ENCODE results near the gene PELI2. TPM values are rescaled to one million over a fixed set of nuclear protein-coding genes. Genes with fewer than 3 reads are reported as not detected.

PELI2 gene
- total RNA-seq, 1 donor from 2014 or later: 1.8 TPM

DNA sequence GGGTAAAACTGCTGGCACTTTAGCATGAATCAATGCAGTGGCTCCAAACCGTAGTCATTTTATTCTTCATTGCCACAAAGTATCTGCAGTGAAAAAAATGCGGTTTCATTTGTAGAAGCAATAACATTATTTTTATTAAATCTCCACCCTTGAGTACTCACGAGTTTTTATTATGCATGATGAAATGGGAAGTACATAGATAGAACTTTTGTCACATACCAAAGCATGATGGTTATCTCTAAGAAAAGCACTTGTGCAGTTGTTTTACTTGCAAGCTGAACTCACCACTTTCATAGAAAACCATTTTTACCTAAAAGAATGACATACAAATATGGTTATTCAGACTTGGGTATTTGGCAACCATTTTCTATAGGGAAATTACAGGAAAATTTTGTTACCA lies 90.3 kb downstream of the PELI2 start:
- no peak for ATAC-seq

DNA sequence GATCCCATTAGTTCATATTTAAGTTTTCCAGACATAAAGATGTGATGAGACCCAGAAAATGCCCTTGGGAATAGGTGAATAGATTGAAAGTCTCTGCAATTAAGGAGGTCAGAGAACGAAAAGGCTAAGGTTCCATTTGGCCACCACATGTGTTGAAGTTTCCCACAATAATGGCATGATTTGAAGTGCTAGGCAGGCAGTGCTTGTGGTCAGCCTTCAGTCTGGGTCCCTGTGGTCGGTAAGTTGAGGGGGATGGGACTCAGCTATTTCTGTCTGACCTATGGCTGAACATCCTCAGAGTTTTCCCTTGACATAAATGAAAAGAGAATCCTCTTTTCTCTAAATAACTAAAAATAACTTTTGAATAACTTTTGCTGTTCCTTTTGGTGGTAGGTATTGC lies 92.4 kb downstream of the PELI2 start:
- no peak for ATAC-seq

GRCh38 chr14:56211084-56211483 lies 92.9 kb downstream of the PELI2 start:
- ATAC-seq: no peak

GRCh38 chr14:56211844-56212243 lies 93.6 kb downstream of the PELI2 start:
- ATAC-seq: no peak

DNA sequence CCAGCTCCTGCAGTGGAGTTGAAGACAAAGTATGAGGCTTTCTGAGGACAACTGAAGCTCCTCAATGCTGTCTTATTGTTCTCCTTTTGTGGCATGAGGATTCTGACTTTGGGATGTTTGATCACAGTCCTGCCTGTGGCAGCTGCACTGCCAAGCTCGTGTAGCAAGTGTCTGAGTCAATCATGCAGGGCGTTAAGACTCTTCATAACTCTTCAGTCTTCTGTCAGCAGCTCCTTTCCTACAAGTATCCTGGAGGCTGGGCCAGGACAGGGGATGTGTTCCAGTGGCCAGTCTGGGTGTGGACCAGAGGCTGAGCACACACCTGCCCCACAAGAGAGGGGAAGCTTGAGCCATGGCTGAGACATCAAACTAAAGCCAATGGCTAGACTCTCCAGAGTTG lies 94.3 kb downstream of the PELI2 start:
- ATAC-seq: no peak

GRCh38 chr14:56213306-56213705 lies 95.1 kb downstream of the PELI2 start:
- ATAC-seq: no peak

GRCh38 chr14:56215180-56215579 lies 97.0 kb downstream of the PELI2 start:
- ATAC-seq: no peak

GRCh38 chr14:56216626-56217379 lies 98.6 kb downstream of the PELI2 start:
- ATAC-seq: no peak

DNA sequence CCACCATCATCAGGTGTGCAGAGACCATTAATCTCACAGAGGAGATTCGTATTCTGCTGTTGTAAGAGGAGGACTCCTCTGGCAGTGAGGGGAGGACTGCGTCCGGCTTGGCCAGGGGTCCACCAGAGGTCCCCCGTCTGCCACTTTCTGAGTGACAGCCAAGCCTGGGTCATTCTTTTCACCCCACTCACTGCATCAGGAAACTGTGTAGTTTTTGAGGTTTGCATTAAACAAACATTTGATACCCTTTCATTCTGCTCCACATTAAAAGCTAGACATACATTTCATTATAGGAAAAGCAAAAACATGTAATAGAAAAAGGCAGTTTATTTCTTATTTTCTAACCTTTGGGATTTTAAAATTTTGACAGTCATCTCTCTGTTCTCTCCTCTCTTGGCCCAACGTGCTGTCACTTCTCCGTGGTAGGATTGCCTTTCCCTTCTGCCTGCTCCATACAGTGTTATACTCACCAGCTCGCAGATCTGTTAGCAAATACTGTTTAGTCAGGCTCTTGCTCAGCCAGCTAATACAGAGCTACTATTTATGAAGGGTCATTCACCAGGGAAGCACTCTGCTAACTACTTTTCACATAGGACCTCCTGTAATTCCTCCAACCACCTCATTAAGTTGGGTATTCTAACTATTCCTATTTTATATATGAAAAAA lies 99.3 kb downstream of the PELI2 start:
- no peak for ATAC-seq

GRCh38 chr14:56219666-56220413 lies 101.6 kb downstream of the PELI2 start:
- no peak for ATAC-seq

- ATAC-seq: no peak
Measured at GRCh38 chr14:56221382-56222128, 103.3 kb downstream of the PELI2 start.

- ATAC-seq: no peak
Measured at GRCh38 chr14:56224229-56224628, 106.0 kb downstream of the PELI2 start.

GRCh38 chr14:56224691-56225681 lies 106.8 kb downstream of the PELI2 start:
- no peak for ATAC-seq

DNA sequence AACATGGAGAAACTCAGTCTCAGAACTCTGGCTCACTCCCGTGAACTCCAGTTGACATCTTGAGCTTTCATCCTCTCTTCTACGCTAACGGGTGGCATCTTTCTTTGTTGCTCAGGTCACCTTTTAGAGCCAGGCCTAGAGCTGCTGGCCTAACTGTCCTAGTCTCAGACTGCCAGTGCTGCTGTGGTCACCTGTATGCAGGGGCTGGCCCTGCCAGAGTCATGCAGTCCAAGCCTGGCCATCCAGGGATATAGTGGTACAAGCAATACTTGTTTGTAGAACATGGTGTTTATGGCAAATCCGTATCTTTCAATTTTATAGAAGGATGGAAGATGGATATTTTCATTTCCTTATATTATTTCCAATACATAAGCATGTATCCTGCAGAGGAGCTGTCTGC lies 117.2 kb downstream of the PELI2 start:
- ATAC-seq: no peak

GRCh38 chr14:56237398-56237797 lies 119.2 kb downstream of the PELI2 start:
- ATAC-seq: no peak

GRCh38 chr14:56241461-56241860 lies 123.2 kb downstream of the PELI2 start:
- no peak for ATAC-seq

GRCh38 chr14:56243110-56243509 lies 124.9 kb downstream of the PELI2 start:
- no peak for ATAC-seq

GRCh38 chr14:56244138-56244789 lies 126.1 kb downstream of the PELI2 start:
- ATAC-seq: no peak

DNA sequence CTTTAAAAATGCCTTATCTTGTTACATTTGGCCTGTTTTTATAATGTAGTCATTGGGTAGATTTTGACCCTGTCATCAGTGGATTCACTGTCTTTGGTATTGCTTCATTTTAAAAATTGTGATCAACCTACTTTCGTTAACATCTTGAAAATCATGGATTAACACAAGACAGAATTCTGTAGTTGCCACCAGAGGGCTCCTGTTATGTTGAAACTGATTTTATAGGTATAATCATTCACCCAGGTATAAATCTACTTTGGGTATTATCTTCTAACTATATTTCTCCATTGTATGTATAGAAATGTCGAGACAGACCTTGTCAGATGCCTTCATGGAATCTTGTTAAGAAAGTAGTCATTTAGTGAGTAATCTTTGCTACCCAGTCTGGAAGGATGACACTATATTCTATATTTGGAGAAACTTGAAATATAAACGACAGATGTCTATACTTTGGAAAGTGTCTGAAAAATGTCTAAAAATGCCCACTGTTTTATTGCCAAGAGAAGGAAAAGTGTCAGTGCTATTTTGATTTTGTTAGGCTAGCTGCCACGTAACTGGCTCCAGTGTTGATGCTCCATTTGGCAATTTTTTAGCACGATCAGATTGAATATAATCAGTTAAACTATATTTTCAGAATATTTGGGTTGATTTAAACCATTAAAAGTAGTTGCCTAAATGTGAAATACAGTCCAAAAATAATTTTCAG lies 129.4 kb downstream of the PELI2 start:
- no peak for ATAC-seq

- ATAC-seq: no peak
Measured at GRCh38 chr14:56248442-56248841, 130.2 kb downstream of the PELI2 start.
